K562 (cell line): ENCODE measurements around the gene KDM4C. TPM values are rescaled to one million over a fixed set of nuclear protein-coding genes. Genes with fewer than 3 reads are reported as not detected.
A peak's percentile ranks its signal among the peaks of the same experiment; 100 is the strongest.

ENCODE experiments used
- CBFA2T3 ChIP-seq: fragments of 450-650 bp; IDR thresholded peaks from 2 replicates; pipeline ENCODE4 v1.6.1; 2017
- E2F3 ChIP-seq: fragments of 250-450 bp; sonication (Bioruptor Pico); IDR thresholded peaks from 2 replicates; pipeline ENCODE4 v1.4.0; 2020; ENCODE audit warnings: mild to moderate bottlenecking
- JUND ChIP-seq, 2 experiments: IDR thresholded peaks; 2 replicates in 1 of 2; 3 replicates in 1 of 2; pipeline ENCODE4 v1.6.1; 2011; ENCODE audit warnings: borderline replicate concordance in 2 of 2, low read depth in 2 of 2, low read length in 2 of 2, improper control_type of control experiment in 1 of 2, missing biosample characterization in 1 of 2, missing genetic modification characterization in 1 of 2, missing genetic modification reagents in 1 of 2
- KAT8 ChIP-seq: fragments of 450-650 bp; IDR thresholded peaks from 2 replicates; pipeline ENCODE4 v1.6.1; 2016; ENCODE audit warnings: low read depth, mild to moderate bottlenecking
- KLF10 ChIP-seq: fragments of 250-450 bp; sonication (Bioruptor Pico); IDR thresholded peaks from 2 replicates; pipeline ENCODE4 v1.6.1; 2021; ENCODE audit warnings: matching md5 sums
- NFYB ChIP-seq: IDR thresholded peaks from 2 replicates; pipeline ENCODE4 v1.6.1; 2011; ENCODE audit warnings: mild to moderate bottlenecking, moderate library complexity; ENCODE audit not compliant: insufficient read length; ENCODE audit errors: extremely low read depth
- PHF8 ChIP-seq: fragments of 200-600 bp; sonication (generic); IDR thresholded peaks from 2 replicates; pipeline ENCODE4 v1.6.1; 2012; ENCODE audit warnings: mixed run types, mild to moderate bottlenecking, inconsistent platforms, low read length, moderate library complexity, borderline replicate concordance
- POU5F1 ChIP-seq: fragments of 150-350 bp; IDR thresholded peaks from 2 replicates; pipeline ENCODE4 v1.6.1; 2014; ENCODE audit warnings: borderline replicate concordance, low read length, low read depth, mild to moderate bottlenecking; ENCODE audit not compliant: partially characterized antibody
- RCOR1 ChIP-seq, 2 experiments: IDR thresholded peaks; 2 replicates each; pipeline ENCODE4 v1.6.1; 2012; ENCODE audit warnings: low read depth in 2 of 2, low read length in 2 of 2, borderline replicate concordance in 1 of 2, improper control_type of control experiment in 1 of 2
- SLC30A9 ChIP-seq: fragments of 250-450 bp; sonication (Bioruptor Pico); IDR thresholded peaks from 2 replicates; pipeline ENCODE4 v1.8.0; 2022; ENCODE audit warnings: mild to moderate bottlenecking, moderate library complexity
- ZBTB8A ChIP-seq: fragments of 450-650 bp; IDR thresholded peaks from 2 replicates; pipeline ENCODE4 v1.6.1; 2018; ENCODE audit warnings: mild to moderate bottlenecking, moderate library complexity; ENCODE audit not compliant: partially characterized antibody
- polyA plus RNA-seq, 8 experiments: library from polyadenylated mRNA; depleted of rRNA in 4 of 8; stranded (reverse) in 5 of 8; unstranded in 3 of 8; fragments of >200 nt; fragmentation: Nextera tagmentation in 2 of 8; fragmentation: Illumina TruSeq in 1 of 8; extraction: Ambion mirVana in 2 of 8; extraction: Trizol in 1 of 8; gene quantifications; 2 replicates each; pipeline versions ENCODE4 v1.2.1 to v1.2.3, GENCODE V29; 2011 to 2014; ENCODE audit warnings: inconsistent platforms in 1 of 8, missing spikeins in 1 of 8
- total RNA-seq, 7 experiments: library from RNA; depleted of rRNA in 6 of 7; stranded (reverse); fragments of >200 nt in 6 of 7; fragmentation: Illumina TruSeq in 2 of 7; extraction: Trizol in 2 of 7; gene quantifications; 2 replicates each; pipeline versions ENCODE4 v1.2.1 to v1.2.3, GENCODE V29; 2011 to 2021; ENCODE audit warnings: low replicate concordance in 1 of 7
- TF ChIP-seq, protein P1 (sequence below): sonication (generic); formaldehyde crosslinking; IDR thresholded peaks from 2 replicates; pipeline ENCODE4 v1.8.0; 2022; ENCODE audit warnings: mild to moderate bottlenecking, missing genetic modification reagents

Gene KDM4C
- total and polyA plus RNA-seq, 9 of the 15 experiments (the other 6 are each of a cell fraction or from before 2014, with no cell fraction given), result 5.4 to 17.0 (median 12.6) TPM

DNA sequence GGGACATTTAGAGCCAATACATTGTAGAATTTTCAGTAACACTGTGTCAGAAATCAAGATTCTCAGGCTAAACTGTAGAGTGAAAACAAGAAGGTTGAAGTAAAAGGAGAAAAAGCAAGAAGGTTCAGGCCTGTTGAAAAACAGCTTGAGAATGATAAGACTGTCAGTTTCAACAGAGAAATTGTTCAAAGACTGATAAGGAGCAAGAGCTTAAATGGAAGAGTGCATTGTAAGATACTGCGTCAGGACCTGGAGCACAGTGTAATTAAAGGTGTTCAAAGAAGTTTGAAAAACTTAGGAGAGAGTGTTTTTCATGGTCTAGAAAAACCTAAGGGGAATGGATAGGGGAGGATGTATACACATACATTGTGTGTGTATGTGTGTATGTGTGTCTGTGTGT, 408.3 kb downstream of the KDM4C start (continued):
- no peak for TF ChIP-seq E2F3
- no peak for TF ChIP-seq KAT8
- TF ChIP-seq PHF8, result no peak
- TF ChIP-seq ZBTB8A, result no peak
- TF ChIP-seq, protein P1, sequence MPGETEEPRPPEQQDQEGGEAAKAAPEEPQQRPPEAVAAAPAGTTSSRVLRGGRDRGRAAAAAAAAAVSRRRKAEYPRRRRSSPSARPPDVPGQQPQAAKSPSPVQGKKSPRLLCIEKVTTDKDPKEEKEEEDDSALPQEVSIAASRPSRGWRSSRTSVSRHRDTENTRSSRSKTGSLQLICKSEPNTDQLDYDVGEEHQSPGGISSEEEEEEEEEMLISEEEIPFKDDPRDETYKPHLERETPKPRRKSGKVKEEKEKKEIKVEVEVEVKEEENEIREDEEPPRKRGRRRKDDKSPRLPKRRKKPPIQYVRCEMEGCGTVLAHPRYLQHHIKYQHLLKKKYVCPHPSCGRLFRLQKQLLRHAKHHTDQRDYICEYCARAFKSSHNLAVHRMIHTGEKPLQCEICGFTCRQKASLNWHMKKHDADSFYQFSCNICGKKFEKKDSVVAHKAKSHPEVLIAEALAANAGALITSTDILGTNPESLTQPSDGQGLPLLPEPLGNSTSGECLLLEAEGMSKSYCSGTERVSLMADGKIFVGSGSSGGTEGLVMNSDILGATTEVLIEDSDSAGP (CRISPR knock-in tag), result no peak
- TF ChIP-seq JUND (IDR thresholded peaks at IDR 0.05; ENCODE audit: borderline replicate concordance, low read depth, low read length), result no peak
- TF ChIP-seq JUND (tag; IDR thresholded peaks at IDR 0.05; ENCODE audit: borderline replicate concordance, low read depth, low read length), result peak; percentile 13; the same call in 1 of the 3 replicates
- no peak for TF ChIP-seq KLF10 (CRISPR knock-in tag)
- TF ChIP-seq NFYB, result no peak
- no peak for TF ChIP-seq SLC30A9 (CRISPR knock-in tag)
- TF ChIP-seq POU5F1, result no peak
- peak; percentile 93 for TF ChIP-seq CBFA2T3
- TF ChIP-seq RCOR1 (IDR thresholded peaks at IDR 0.05; ENCODE audit: borderline replicate concordance in 1 of 2, low read depth in 2 of 2, low read length in 2 of 2), result peak in 1 of 2 experiments; percentile 16; a peak in 1 of 4 replicates
